HEK293 (cell line): ENCODE data around the gene RNF31.

ENCODE experiments used
- EGR2 ChIP-seq: fragments of 450-650 bp; formaldehyde crosslinking; IDR thresholded peaks from 2 replicates; pipeline ENCODE4 v1.5.1; 2016; ENCODE audit warnings: low read depth, missing biosample characterization, missing genetic modification characterization
- HOXA7 ChIP-seq: sonication (generic); formaldehyde crosslinking; IDR thresholded peaks from 2 replicates; pipeline ENCODE4 v1.8.1; 2022; ENCODE audit warnings: missing genetic modification reagents, borderline replicate concordance
- PATZ1 ChIP-seq: fragments of 450-650 bp; formaldehyde crosslinking; IDR thresholded peaks from 2 replicates; pipeline ENCODE4 v1.5.1; 2016; ENCODE audit warnings: missing biosample characterization, missing genetic modification characterization
- PRDM2 ChIP-seq: fragments of 450-650 bp; formaldehyde crosslinking; IDR thresholded peaks from 2 replicates; pipeline ENCODE4 v1.5.1; 2016; ENCODE audit warnings: missing biosample characterization, missing genetic modification characterization, borderline replicate concordance
- REPIN1 ChIP-seq: fragments of 450-650 bp; formaldehyde crosslinking; IDR thresholded peaks from 2 replicates; pipeline ENCODE4 v1.5.1; 2017; ENCODE audit warnings: missing biosample characterization, missing genetic modification characterization, low read depth
- ZBTB10 ChIP-seq: fragments of 450-650 bp; formaldehyde crosslinking; IDR thresholded peaks from 2 replicates; pipeline ENCODE4 v1.5.1; 2016; ENCODE audit warnings: missing biosample characterization, missing genetic modification characterization
- ZBTB11 ChIP-seq: fragments of 450-650 bp; formaldehyde crosslinking; conservative IDR thresholded peaks from 2 replicates; pipeline ENCODE4 v1.5.1; 2016; ENCODE audit warnings: low read depth, missing biosample characterization, missing genetic modification characterization
- ZBTB8A ChIP-seq: fragments of 450-650 bp; formaldehyde crosslinking; IDR thresholded peaks from 2 replicates; pipeline ENCODE4 v1.5.1; 2016; ENCODE audit warnings: missing biosample characterization, missing genetic modification characterization
- ZEB2 ChIP-seq: fragments of 450-650 bp; formaldehyde crosslinking; IDR thresholded peaks from 2 replicates; pipeline ENCODE4 v1.5.1; 2016; ENCODE audit warnings: missing biosample characterization, missing genetic modification characterization
- ZIC2 ChIP-seq: fragments of 450-650 bp; formaldehyde crosslinking; IDR thresholded peaks from 2 replicates; pipeline ENCODE4 v1.5.1; 2016; ENCODE audit warnings: missing biosample characterization, missing genetic modification characterization
- ZNF132 ChIP-seq: fragments of 450-650 bp; formaldehyde crosslinking; IDR thresholded peaks from 2 replicates; pipeline ENCODE4 v1.5.1; 2017; ENCODE audit warnings: missing biosample characterization, missing genetic modification characterization, borderline replicate concordance
- ZNF16 ChIP-seq: fragments of 450-650 bp; formaldehyde crosslinking; IDR thresholded peaks from 2 replicates; pipeline ENCODE4 v1.5.1; 2016; ENCODE audit warnings: low read depth, missing biosample characterization, missing genetic modification characterization
- ZNF184 ChIP-seq: fragments of 450-650 bp; IDR thresholded peaks from 2 replicates; pipeline ENCODE4 v1.5.1; 2018; ENCODE audit warnings: missing biosample characterization, mild to moderate bottlenecking, missing genetic modification characterization
- ZNF211 ChIP-seq: fragments of 450-650 bp; formaldehyde crosslinking; IDR thresholded peaks from 2 replicates; pipeline ENCODE4 v1.5.1; 2016; ENCODE audit warnings: low read depth, missing biosample characterization, missing genetic modification characterization
- ZNF266 ChIP-seq: fragments of 450-650 bp; formaldehyde crosslinking; IDR thresholded peaks from 2 replicates; pipeline ENCODE4 v1.5.1; 2016; ENCODE audit warnings: missing biosample characterization, missing genetic modification characterization, low read depth
- ZNF350 ChIP-seq: fragments of 450-650 bp; formaldehyde crosslinking; IDR thresholded peaks from 2 replicates; pipeline ENCODE4 v1.5.0; 2017; ENCODE audit warnings: missing biosample characterization, mild to moderate bottlenecking, missing genetic modification characterization
- ZNF433 ChIP-seq: fragments of 450-650 bp; formaldehyde crosslinking; IDR thresholded peaks from 2 replicates; pipeline ENCODE4 v1.5.1; 2016; ENCODE audit warnings: missing biosample characterization, missing genetic modification characterization, low read depth
- ZNF558 ChIP-seq: fragments of 450-650 bp; formaldehyde crosslinking; IDR thresholded peaks from 2 replicates; pipeline ENCODE4 v1.5.1; 2016; ENCODE audit warnings: missing biosample characterization, missing genetic modification characterization
- ZNF560 ChIP-seq: fragments of 450-650 bp; formaldehyde crosslinking; IDR thresholded peaks from 2 replicates; pipeline ENCODE4 v1.5.1; 2017; ENCODE audit warnings: missing biosample characterization, missing genetic modification characterization, borderline replicate concordance
- ZNF645 ChIP-seq: fragments of 450-650 bp; formaldehyde crosslinking; IDR thresholded peaks from 2 replicates; pipeline ENCODE4; 2016; ENCODE audit warnings: missing biosample characterization, missing genetic modification characterization
- ZNF670 ChIP-seq: fragments of 450-650 bp; formaldehyde crosslinking; IDR thresholded peaks from 2 replicates; pipeline ENCODE4 v1.5.1; 2016; ENCODE audit warnings: missing biosample characterization, missing genetic modification characterization, low read depth
- ZNF76 ChIP-seq: fragments of 450-650 bp; formaldehyde crosslinking; IDR thresholded peaks from 2 replicates; pipeline ENCODE4; 2016; ENCODE audit warnings: low read depth, missing biosample characterization, missing genetic modification characterization, borderline replicate concordance
- ZXDB ChIP-seq: fragments of 450-650 bp; formaldehyde crosslinking; IDR thresholded peaks from 2 replicates; pipeline ENCODE4 v1.5.1; 2016; ENCODE audit warnings: missing biosample characterization, missing genetic modification characterization

Gene RNF31

GRCh38 chr14:24141097-24141880, 6.0 kb upstream of the RNF31 start, which contains the start of gene EMC9 (continued):
- TF ChIP-seq ZIC2 = peak; percentile 54; the same call in 1 of the 2 replicates
- peak; percentile 78; the same call in 1 of the 2 replicates for TF ChIP-seq PATZ1
- peak; percentile 77; the same call in 1 of the 2 replicates for TF ChIP-seq REPIN1 (tag by site-specific recombination)
- TF ChIP-seq ZNF433 = no peak
- TF ChIP-seq ZBTB8A = no peak; the same call in none of the 2 replicates
- TF ChIP-seq ZNF211 (tag by site-specific recombination) = no peak
- TF ChIP-seq ZNF560 (tag by site-specific recombination) = no peak
- TF ChIP-seq ZNF184 = no peak
- TF ChIP-seq ZNF670 = no peak
- TF ChIP-seq PRDM2 = no peak
- TF ChIP-seq ZNF266 (tag by site-specific recombination) = no peak
- TF ChIP-seq ZBTB11 (tag by site-specific recombination) = peak; percentile 31; the same call in 1 of the 2 replicates
- TF ChIP-seq ZBTB10 (tag by site-specific recombination) = peak; percentile 60; the same call in 1 of the 2 replicates
- TF ChIP-seq ZNF350 (tag by site-specific recombination) = no peak
- peak; percentile 41; the same call in 1 of the 2 replicates for TF ChIP-seq EGR2
- peak; percentile 71 for TF ChIP-seq ZXDB (tag by site-specific recombination)
- TF ChIP-seq ZEB2 = peak; percentile 94
- TF ChIP-seq ZNF76 (tag by site-specific recombination) = peak; percentile 67; the same call in 1 of the 2 replicates
- TF ChIP-seq ZNF558 (tag by site-specific recombination) = no peak
- TF ChIP-seq HOXA7 (CRISPR knock-in tag) = no peak
- TF ChIP-seq ZNF645 (tag by site-specific recombination) = no peak
- TF ChIP-seq ZNF132 (tag by site-specific recombination) = no peak
- no peak for TF ChIP-seq ZNF16 (tag by site-specific recombination)
